Measurements from ENCODE around the gene MT1M.
"Not testable (repeated sequence)": the region's sequence is repeated elsewhere in the genome, so short reads cannot be mapped to it uniquely, and the experiment has no call there.

Gene MT1M

GRCh38 chr16:56673921-56674320, 41.5 kb downstream of the MT1M start:
- DNase-seq (ENCODE audit: low read depth in 2 of 2): no peak

DNA sequence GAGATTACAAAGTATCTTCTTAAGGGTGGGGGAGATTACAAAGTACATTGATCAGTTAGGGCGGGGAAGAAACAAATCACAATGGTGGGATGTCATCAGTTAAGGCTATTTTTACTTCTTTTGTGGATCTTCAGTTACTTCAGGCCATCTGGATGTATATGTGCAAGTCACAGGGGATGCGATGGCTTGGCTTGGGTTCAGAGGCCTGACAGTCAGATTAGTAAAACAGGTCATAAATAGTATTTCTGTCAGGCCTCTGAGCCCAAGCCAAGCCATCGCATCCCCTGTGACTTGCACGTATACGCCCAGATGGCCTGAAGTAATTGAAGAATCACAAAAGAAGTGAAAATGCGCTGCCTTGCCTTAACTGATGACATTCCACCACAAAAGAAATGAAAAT, 42.1 kb downstream of the MT1M start:
- not testable (repeated sequence) for DNase-seq (ENCODE audit: low read depth in 2 of 2)

- peak in 1 of 2 donors; percentile 43 for DNase-seq (ENCODE audit: low read depth in 2 of 2)
Observed at GRCh38 chr16:56675685-56676210, 43.3 kb downstream of the MT1M start.

DNA sequence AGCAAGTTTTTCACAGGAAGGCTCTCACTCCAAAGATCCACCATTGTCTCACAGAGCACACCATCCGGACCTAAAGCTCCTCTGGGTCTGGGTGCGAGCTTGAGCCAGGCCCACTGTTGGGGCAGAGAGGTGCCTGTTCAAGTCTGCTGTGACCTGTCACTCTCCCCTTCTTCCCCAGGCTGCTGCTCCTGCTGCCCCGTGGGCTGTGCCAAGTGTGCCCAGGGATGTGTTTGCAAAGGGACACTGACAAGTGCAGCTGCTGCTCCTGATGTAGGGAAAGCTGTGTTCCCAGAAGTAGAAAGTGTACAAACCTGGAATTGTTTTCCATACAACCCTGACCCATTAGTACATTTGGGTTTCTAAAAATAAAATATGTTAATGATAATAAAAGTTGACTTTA, 45.0 kb downstream of the MT1M start:
- DNase-seq (ENCODE audit: low read depth in 2 of 2): no peak

DNA sequence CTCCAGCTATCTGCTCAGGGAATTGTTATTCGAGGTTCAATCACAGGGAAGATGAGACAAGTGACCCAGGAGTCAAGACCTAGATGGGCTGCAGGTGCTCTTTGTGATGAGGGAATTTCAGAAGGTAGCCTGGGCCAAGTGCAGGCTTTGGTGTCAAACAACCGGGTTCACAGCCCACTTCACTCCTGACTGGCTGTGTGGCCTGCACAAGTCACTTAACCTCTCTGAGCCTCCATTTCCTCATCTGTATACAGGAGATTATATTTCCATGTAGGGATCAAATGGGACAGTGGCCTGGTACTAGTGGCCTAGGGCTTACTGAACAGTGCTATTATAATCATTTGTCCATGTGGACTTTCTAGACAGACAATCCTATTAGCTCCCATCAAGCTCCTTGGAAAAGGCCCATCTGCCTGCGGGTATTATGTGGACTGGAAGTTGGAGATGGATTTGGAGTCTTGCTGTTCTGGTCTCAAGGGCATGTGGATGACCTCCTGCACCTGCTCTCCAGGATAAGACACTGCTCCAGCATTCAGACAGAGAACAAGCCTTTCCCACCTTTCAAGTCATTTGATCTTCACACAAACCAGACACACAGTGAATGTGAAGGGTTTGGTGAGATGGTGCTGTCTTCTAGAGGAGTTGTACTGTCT, 46.7 kb downstream of the MT1M start:
- DNase-seq (ENCODE audit: low read depth in 2 of 2): no peak

GRCh38 chr16:56679818-56680217, 47.4 kb downstream of the MT1M start:
- DNase-seq (ENCODE audit: low read depth in 2 of 2): no peak

GRCh38 chr16:56681939-56682702, 49.7 kb downstream of the MT1M start, which contains the start of gene MT1X:
Gene MT1X, plus strand, starts transcription at chr16:56682470. Its CDS starts 71 bp downstream, at chr16:56682541.
- DNase-seq (ENCODE audit: low read depth in 2 of 2): peak; percentile 84

GRCh38 chr16:56682703-56683397, 50.4 kb downstream of the MT1M start:
- no peak for DNase-seq (ENCODE audit: low read depth in 2 of 2)

Data from activated CD4-positive, alpha-beta T cell treated with anti-CD3 and anti-CD28 coated beads for 24 hours (primary cell).